WTC11 (cell line): ENCODE data around the gene MYBPC1.

Experiments
- JUN ChIP-seq: sonication (generic); formaldehyde crosslinking; IDR thresholded peaks from 2 replicates; pipeline ENCODE4 v1.8.0; 2023; ENCODE audit warnings: mild to moderate bottlenecking, missing genetic modification reagents
- NFYB ChIP-seq: sonication (generic); formaldehyde crosslinking; conservative IDR thresholded peaks from 2 replicates; pipeline ENCODE4 v1.8.0; 2022; ENCODE audit warnings: low read depth, missing genetic modification reagents
- OVOL2 ChIP-seq: fragments of 250-450 bp; sonication (Bioruptor Pico); IDR thresholded peaks from 2 replicates; pipeline ENCODE4 v1.9.0; 2021; ENCODE audit warnings: mild to moderate bottlenecking, borderline replicate concordance
- USF1 ChIP-seq: sonication (generic); formaldehyde crosslinking; IDR thresholded peaks from 2 replicates; pipeline ENCODE4 v1.8.0; 2022; ENCODE audit warnings: mild to moderate bottlenecking, missing genetic modification reagents
- ZBTB21 ChIP-seq: sonication (generic); formaldehyde crosslinking; IDR thresholded peaks from 2 replicates; pipeline ENCODE4 v1.8.1; 2023; ENCODE audit warnings: mild to moderate bottlenecking, missing genetic modification reagents, borderline replicate concordance
- TF ChIP-seq, protein P1 (sequence below): fragments of 200-600 bp; IDR thresholded peaks from 2 replicates; pipeline ENCODE4 v1.8.0; 2022; ENCODE audit warnings: antibody characterized with exemption
- TF ChIP-seq, protein P2 (sequence below): sonication (generic); formaldehyde crosslinking; conservative IDR thresholded peaks from 2 replicates; pipeline ENCODE4 v1.8.1; 2022; ENCODE audit warnings: mild to moderate bottlenecking, missing genetic modification reagents
- TF ChIP-seq, protein P3 (sequence below): sonication (generic); formaldehyde crosslinking; IDR thresholded peaks from 2 replicates; pipeline ENCODE4 v1.8.1; 2023; ENCODE audit warnings: mild to moderate bottlenecking, missing genetic modification reagents, borderline replicate concordance
- TF ChIP-seq, protein P4 (sequence below): sonication (generic); formaldehyde crosslinking; IDR thresholded peaks from 2 replicates; pipeline ENCODE4 v1.8.0; 2022; ENCODE audit warnings: missing genetic modification reagents
- TF ChIP-seq, protein P5 (sequence below): sonication (generic); formaldehyde crosslinking; IDR thresholded peaks from 2 replicates; pipeline ENCODE4 v1.8.0; 2022; ENCODE audit warnings: mild to moderate bottlenecking, missing genetic modification reagents

DNA sequence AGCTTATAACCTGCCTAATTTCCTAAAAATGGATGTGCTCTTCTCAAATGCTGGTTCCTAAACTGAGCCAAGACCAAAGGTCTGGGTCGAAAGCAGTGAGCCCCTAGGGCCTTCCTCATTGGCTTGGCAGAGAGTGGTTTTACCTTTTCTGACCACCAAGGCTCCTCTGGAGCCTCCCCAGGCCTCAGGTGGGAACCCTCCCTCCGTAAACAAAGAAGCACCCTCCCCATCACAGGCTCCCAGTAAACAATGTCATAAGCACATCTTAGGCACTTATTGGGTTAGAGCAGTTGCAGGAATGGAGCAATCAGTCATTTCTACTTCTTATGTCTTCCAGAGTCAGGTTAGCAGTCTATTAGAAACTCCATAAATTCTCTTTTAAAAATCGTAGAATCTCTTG is 108.7 kb downstream of the MYBPC1 start:
- TF ChIP-seq, protein P1, sequence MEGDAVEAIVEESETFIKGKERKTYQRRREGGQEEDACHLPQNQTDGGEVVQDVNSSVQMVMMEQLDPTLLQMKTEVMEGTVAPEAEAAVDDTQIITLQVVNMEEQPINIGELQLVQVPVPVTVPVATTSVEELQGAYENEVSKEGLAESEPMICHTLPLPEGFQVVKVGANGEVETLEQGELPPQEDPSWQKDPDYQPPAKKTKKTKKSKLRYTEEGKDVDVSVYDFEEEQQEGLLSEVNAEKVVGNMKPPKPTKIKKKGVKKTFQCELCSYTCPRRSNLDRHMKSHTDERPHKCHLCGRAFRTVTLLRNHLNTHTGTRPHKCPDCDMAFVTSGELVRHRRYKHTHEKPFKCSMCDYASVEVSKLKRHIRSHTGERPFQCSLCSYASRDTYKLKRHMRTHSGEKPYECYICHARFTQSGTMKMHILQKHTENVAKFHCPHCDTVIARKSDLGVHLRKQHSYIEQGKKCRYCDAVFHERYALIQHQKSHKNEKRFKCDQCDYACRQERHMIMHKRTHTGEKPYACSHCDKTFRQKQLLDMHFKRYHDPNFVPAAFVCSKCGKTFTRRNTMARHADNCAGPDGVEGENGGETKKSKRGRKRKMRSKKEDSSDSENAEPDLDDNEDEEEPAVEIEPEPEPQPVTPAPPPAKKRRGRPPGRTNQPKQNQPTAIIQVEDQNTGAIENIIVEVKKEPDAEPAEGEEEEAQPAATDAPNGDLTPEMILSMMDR: no peak
- TF ChIP-seq, protein P2, sequence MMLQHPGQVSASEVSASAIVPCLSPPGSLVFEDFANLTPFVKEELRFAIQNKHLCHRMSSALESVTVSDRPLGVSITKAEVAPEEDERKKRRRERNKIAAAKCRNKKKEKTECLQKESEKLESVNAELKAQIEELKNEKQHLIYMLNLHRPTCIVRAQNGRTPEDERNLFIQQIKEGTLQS: no peak
- TF ChIP-seq USF1 (CRISPR knock-in tag): no peak
- TF ChIP-seq ZBTB21: no peak
- TF ChIP-seq, protein P3, sequence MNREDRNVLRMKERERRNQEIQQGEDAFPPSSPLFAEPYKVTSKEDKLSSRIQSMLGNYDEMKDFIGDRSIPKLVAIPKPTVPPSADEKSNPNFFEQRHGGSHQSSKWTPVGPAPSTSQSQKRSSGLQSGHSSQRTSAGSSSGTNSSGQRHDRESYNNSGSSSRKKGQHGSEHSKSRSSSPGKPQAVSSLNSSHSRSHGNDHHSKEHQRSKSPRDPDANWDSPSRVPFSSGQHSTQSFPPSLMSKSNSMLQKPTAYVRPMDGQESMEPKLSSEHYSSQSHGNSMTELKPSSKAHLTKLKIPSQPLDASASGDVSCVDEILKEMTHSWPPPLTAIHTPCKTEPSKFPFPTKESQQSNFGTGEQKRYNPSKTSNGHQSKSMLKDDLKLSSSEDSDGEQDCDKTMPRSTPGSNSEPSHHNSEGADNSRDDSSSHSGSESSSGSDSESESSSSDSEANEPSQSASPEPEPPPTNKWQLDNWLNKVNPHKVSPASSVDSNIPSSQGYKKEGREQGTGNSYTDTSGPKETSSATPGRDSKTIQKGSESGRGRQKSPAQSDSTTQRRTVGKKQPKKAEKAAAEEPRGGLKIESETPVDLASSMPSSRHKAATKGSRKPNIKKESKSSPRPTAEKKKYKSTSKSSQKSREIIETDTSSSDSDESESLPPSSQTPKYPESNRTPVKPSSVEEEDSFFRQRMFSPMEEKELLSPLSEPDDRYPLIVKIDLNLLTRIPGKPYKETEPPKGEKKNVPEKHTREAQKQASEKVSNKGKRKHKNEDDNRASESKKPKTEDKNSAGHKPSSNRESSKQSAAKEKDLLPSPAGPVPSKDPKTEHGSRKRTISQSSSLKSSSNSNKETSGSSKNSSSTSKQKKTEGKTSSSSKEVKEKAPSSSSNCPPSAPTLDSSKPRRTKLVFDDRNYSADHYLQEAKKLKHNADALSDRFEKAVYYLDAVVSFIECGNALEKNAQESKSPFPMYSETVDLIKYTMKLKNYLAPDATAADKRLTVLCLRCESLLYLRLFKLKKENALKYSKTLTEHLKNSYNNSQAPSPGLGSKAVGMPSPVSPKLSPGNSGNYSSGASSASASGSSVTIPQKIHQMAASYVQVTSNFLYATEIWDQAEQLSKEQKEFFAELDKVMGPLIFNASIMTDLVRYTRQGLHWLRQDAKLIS (CRISPR knock-in tag): no peak
- TF ChIP-seq OVOL2 (CRISPR knock-in tag): no peak
- TF ChIP-seq JUN (CRISPR knock-in tag): no peak
- no peak for TF ChIP-seq NFYB (CRISPR knock-in tag)
- TF ChIP-seq, protein P4, sequence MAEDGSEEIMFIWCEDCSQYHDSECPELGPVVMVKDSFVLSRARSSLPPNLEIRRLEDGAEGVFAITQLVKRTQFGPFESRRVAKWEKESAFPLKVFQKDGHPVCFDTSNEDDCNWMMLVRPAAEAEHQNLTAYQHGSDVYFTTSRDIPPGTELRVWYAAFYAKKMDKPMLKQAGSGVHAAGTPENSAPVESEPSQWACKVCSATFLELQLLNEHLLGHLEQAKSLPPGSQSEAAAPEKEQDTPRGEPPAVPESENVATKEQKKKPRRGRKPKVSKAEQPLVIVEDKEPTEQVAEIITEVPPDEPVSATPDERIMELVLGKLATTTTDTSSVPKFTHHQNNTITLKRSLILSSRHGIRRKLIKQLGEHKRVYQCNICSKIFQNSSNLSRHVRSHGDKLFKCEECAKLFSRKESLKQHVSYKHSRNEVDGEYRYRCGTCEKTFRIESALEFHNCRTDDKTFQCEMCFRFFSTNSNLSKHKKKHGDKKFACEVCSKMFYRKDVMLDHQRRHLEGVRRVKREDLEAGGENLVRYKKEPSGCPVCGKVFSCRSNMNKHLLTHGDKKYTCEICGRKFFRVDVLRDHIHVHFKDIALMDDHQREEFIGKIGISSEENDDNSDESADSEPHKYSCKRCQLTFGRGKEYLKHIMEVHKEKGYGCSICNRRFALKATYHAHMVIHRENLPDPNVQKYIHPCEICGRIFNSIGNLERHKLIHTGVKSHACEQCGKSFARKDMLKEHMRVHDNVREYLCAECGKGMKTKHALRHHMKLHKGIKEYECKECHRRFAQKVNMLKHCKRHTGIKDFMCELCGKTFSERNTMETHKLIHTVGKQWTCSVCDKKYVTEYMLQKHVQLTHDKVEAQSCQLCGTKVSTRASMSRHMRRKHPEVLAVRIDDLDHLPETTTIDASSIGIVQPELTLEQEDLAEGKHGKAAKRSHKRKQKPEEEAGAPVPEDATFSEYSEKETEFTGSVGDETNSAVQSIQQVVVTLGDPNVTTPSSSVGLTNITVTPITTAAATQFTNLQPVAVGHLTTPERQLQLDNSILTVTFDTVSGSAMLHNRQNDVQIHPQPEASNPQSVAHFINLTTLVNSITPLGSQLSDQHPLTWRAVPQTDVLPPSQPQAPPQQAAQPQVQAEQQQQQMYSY (CRISPR knock-in tag): no peak
- TF ChIP-seq, protein P5, sequence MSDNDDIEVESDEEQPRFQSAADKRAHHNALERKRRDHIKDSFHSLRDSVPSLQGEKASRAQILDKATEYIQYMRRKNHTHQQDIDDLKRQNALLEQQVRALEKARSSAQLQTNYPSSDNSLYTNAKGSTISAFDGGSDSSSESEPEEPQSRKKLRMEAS (CRISPR knock-in tag): no peak
